Dermis blood vessel endothelial cell (primary cell): ENCODE results near the gene ADCYAP1R1. TPM values are rescaled to one million over a fixed set of nuclear protein-coding genes. Genes with fewer than 3 reads are reported as not detected.
"Not testable (repeated sequence)": the region's sequence is repeated elsewhere in the genome, so short reads cannot be mapped to it uniquely, and the experiment has no call there.

Experiments used
- DNase-seq: peaks from one replicate; pipeline ENCODE4 v3.0.0; 2010
- total RNA-seq: library from RNA; depleted of rRNA; stranded (reverse); fragments of >200 nt; gene quantifications from 2 replicates; pipeline ENCODE4 v1.2.3, GENCODE V29; 2014

Gene ADCYAP1R1
- total RNA-seq, 1 donor from 2014 or later, result not detected

DNA sequence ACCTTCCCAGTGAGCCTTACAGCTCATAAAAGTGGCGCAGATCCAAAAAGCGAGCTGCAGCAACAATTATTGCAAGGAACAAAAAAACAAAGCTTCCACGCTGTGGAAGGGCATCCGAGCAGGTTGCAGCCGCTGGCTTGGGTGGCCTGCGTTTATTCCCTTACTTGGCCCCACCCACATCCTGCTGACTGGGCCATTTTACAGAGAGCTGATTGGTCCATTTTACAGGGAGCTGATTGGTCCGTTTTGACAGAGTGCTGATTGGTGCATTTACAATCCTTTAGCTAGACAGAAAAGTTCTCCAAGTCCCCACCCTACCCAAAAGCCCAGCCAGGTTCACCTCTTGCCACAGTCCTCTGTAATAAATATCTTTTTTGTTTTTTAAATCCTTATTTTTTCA is 85.1 kb downstream of the ADCYAP1R1 start:
- DNase-seq, result no peak

DNA sequence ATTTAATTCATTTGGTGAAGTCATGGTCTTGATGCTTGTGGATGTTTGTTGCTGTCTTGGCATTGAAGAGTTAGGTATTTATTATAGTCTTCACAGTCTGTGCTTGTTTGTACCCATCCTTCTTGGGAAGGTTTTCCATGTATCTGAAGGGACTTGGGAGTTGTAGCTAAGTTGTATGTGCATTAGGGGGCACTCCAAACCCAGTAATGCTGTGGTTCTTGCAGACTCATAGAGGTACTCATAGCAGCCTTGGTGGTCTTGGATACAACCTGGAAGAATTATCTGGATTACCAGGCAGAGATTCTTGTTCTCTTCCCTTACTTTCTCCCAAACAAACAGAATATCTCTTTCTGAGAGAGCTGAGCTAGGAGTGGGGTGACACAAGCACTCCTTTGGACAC is 93.2 kb downstream of the ADCYAP1R1 start:
- no peak for DNase-seq

GRCh38 chr7:31146030-31146429 is 93.9 kb downstream of the ADCYAP1R1 start:
- no peak for DNase-seq

GRCh38 chr7:31146538-31146937 is 94.4 kb downstream of the ADCYAP1R1 start:
- no peak for DNase-seq

- DNase-seq, result no peak
These were observed 99.7 kb downstream of the ADCYAP1R1 start for GRCh38 chr7:31151849-31152248.

- not testable (repeated sequence) for DNase-seq
These were observed 101.2 kb downstream of the ADCYAP1R1 start for GRCh38 chr7:31153318-31153717.

DNA sequence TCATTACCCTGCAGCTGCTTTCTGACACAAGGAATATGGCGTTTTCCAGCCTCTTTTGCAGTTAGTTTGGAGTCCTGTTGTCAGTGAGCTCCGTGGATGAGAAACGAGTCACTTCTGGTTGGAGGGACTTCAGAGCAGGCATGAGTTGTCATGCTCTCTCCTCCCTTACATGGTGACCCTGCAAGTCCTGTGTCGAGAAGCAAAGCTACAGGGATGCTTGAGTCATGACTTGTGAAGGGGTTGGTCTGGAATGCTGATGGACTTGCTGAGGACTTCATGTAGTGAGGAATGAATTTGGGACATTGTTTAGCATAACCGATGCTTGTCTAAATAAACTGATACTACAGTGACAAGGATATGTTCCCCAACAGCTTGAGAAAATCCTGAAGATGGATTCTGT is 108.8 kb downstream of the ADCYAP1R1 start:
- DNase-seq, result no peak

Other genes with a start within 250 kb of the ADCYAP1R1 start
- 9.2 and 147 TPM in 2 replicates for gene AQP1, start 140.5 kb upstream of the ADCYAP1R1 start, total RNA-seq
- 0.09 TPM in 1 of 2 replicates, not detected in the other for gene GHRHR, start 88.4 kb upstream of the ADCYAP1R1 start, total RNA-seq